Activated CD8-positive, alpha-beta T cell treated with anti-CD3 and anti-CD28 coated beads, Interleukin-2, amount 10 ng/mL, durations not matched to agents 7 days and 5 days (primary cell): ENCODE results near the gene IQSEC1. TPM values are rescaled to one million over a fixed set of nuclear protein-coding genes. Genes with fewer than 3 reads are reported as not detected.

ENCODE experiments used
- total RNA-seq, 2 experiments: library from RNA; stranded (reverse); gene quantifications; one replicate each; pipeline ENCODE4 v1.2.3, GENCODE V29; 2021

Gene IQSEC1
- total RNA-seq, 2 experiments from 2014 or later, result 47.8 to 53.8 TPM

Other genes starting within 250 kb of the IQSEC1 start
- 1,000 to 10,000 TPM; 1,764 to 1,890 TPM for gene RPL32, start 231.9 kb downstream of the IQSEC1 start, total RNA-seq